ENCODE measurements around the gene MACROD2. TPM values are rescaled to one million over a fixed set of nuclear protein-coding genes. Genes with fewer than 3 reads are reported as not detected.

Gene MACROD2
- total RNA-seq, 1 donor: 1.7 TPM

DNA sequence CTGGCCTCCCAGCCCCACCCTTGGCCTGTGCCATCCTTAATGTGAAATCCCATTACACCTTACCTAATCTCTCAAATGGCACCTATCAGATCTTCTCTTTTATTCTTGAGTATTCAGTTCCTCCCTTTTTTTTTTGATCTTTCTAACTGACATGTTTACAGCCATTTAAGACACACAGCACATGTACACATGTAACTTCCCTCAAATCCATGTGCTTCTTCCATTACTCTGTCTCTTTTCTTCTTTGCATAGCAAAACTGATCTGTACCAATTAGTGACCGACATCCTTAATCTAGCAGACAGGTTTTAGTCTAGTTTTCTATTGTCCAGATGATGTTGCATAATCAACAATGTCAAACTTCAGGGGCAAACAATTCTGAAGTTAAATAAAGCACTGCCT lies 755.9 kb downstream of the MACROD2 start:
- Histone ChIP-seq H3K27me3 (ENCODE audit: insufficient read depth, low read length) (no peaks in the 10 kb centered on the region), H3K4me3 (ENCODE audit: low read length) (no peak overlapping the region), H3K9me3 (ENCODE audit: low read depth, low read length) (no peaks in the 10 kb centered on the region), H3K4me1 (ENCODE audit: insufficient read depth, low read length) (no peaks in the 10 kb centered on the region)

DNA sequence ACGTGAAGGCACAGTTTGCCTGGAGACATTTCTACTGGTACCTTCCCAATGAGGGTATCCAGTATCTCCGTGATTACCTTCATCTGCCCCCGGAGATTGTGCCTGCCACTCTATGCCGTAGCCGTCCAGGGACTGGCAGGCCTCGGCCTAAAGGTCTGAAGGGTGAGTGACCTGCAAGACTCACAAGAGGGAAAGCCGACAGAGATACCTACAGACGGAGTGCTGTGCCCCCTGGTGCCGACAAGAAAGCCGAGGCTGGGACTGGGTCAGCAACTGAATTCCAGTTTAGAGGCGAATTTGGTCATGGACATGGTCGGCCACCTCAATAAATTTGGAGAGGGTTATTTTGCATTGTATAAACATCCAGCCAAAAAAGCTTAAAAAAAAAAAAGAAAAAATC lies 762.4 kb downstream of the MACROD2 start:
- no peaks in the 10 kb centered on the region for H3K9me3 ChIP-seq (ENCODE audit: low read depth, low read length)
- H3K27me3 ChIP-seq (ENCODE audit: insufficient read depth, low read length): no peaks in the 10 kb centered on the region
- no peak overlapping the region for H3K4me3 ChIP-seq (ENCODE audit: low read length)
- H3K4me1 ChIP-seq (ENCODE audit: insufficient read depth, low read length): no peaks in the 10 kb centered on the region

DNA sequence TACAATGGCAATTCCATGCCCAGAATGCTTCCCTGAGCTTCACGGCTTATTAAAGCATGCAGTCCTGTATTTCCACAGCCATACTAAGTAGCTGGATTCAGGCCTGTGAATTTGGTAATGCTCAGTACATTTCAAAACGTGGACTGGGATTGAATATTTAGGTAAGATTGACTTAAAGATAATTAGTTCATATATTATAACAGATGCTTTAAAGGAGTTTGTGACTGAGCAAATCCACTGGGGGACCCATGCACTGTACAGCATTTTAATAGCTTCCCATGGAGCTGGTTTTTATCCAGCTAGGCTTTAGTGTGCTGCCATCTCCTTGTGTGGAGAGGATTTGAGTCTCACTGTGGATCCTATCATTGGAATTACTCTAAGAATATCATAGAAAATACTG lies 763.0 kb downstream of the MACROD2 start:
- Histone ChIP-seq H3K4me3 (ENCODE audit: low read length) (no peak overlapping the region), H3K4me1 (ENCODE audit: insufficient read depth, low read length) (no peaks in the 10 kb centered on the region), H3K9me3 (ENCODE audit: low read depth, low read length) (no peaks in the 10 kb centered on the region), H3K27me3 (ENCODE audit: insufficient read depth, low read length) (no peaks in the 10 kb centered on the region)

DNA sequence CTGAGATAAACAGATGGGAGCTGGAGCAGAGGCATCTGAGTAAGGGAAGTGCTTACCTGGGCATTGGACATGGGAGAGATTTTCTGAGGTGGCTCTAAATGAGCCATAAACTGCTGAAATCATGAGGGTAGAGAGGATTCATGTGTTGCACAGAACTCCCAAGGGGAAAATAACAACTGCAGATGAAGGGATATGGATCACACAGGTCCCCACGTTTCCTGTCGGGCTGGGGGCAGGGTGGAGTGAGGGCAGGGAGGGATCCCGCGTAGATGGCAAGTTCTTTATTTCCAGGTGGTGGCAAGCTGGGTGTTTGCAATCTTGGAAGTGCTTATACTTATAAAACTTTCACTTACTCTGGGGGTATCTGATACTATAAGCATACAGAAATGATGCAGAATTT lies 764.7 kb downstream of the MACROD2 start:
- Histone ChIP-seq H3K27me3 (ENCODE audit: insufficient read depth, low read length) (no peaks in the 10 kb centered on the region), H3K9me3 (ENCODE audit: low read depth, low read length) (no peaks in the 10 kb centered on the region), H3K4me1 (ENCODE audit: insufficient read depth, low read length) (no peaks in the 10 kb centered on the region), H3K4me3 (ENCODE audit: low read length) (no peak overlapping the region)

DNA sequence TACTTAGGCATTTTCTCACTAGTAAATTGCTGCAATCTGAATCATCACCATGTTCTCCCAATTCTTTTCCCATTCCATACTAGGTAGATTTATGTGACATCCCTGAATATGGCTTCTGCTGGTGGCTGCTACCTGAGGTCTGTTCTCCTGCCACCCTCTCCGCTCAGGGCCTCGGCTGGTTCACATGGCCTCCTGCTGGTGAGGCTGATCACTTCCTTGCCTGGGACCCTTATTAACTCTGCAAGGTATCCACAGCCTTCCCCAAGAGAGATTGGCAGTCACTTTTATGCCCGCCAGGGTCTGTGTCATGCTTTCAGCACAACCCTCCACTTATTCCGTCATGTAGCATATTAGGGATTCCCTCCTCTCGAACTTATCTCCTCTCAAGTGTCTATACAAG lies 766.6 kb downstream of the MACROD2 start:
- H3K9me3 ChIP-seq (ENCODE audit: low read depth, low read length): no peaks in the 10 kb centered on the region
- no peak overlapping the region for H3K4me3 ChIP-seq (ENCODE audit: low read length)
- H3K4me1 ChIP-seq (ENCODE audit: insufficient read depth, low read length): no peaks in the 10 kb centered on the region
- H3K27me3 ChIP-seq (ENCODE audit: insufficient read depth, low read length): no peaks in the 10 kb centered on the region

DNA sequence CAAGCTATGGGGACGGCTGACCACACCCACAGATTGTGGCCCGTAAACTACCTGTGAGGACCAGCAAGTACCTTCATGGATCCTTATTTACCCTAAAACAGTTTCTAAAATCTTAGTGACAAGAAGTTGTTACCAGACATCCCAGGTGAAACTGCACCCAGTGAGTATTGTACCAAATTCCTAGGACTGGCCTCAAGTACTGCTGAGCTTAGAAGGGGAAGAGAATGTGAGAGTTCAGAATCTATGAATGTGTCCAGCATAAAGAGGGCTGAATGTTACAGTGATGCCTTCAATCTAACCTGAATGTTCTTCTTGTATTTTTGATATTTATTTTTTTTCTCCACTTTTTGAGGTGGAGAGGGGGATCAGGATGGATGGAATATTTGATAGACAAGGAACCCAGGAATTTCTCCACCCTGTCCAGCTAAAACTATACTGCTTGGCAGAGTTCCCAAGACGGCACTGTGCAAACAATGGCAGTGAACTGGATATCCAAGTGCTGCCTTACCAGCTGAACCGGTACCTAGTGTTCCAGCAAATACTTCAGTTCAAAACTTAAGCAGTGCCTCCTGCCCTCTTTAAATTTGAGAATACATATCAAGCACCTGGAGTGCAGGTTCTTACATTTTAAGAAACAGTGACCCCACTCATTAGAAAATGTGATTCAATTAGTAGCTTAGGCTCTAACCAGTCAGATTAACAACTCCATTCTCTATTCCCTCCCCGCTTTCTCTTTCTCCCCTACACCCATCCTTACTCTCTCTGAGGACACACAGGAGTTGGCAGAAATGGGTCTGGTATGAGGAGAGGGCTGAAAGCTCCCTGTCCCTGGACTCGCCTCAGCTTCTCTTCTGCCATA lies 769.4 kb downstream of the MACROD2 start:
- no peaks in the 10 kb centered on the region for H3K27me3 ChIP-seq (ENCODE audit: insufficient read depth, low read length)
- H3K4me3 ChIP-seq (ENCODE audit: low read length): no peak overlapping the region
- H3K4me1 ChIP-seq (ENCODE audit: insufficient read depth, low read length): no peaks in the 10 kb centered on the region
- no peaks in the 10 kb centered on the region for H3K9me3 ChIP-seq (ENCODE audit: low read depth, low read length)

DNA sequence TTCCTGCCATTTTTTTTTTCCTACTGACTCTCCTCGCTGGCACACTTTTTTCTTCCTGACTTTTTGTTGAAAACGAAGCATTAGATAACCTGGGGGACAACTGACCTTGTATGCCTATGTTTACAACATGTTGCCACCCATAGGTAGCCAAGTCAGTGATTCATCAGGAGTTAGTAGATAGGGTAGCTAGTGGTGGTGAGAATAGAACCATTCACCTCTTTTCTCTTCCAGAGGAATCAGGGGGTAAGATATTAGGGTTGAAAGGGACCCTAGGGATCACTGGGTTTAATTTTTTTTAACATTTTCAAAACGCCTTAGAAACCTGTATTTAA lies 770.0 kb downstream of the MACROD2 start:
- Histone ChIP-seq H3K4me1 (ENCODE audit: insufficient read depth, low read length) (no peaks in the 10 kb centered on the region), H3K4me3 (ENCODE audit: low read length) (no peak overlapping the region)

DNA sequence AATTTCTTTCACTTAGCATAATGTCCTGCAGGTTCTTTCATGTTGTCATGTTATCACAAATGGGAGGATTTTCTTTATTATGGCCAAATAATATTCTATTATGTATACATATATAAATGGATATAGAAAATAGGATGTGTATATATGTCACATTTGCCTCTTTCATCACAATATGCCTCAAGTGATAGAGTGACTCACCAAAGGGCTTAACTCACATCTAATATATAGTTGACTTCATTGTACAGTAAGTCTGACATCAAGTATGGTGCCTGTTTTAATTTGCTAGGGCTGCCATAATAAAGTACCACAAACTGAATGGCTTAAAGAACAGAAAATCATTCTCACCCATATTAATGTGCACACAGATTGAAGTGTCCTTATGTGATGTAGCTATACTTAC lies 778.2 kb downstream of the MACROD2 start:
- Histone ChIP-seq H3K4me1 (ENCODE audit: insufficient read depth, low read length) (no peaks in the 10 kb centered on the region), H3K4me3 (ENCODE audit: low read length) (no peak overlapping the region), H3K9me3 (ENCODE audit: low read depth, low read length) (no peaks in the 10 kb centered on the region), H3K27me3 (ENCODE audit: insufficient read depth, low read length) (no peaks in the 10 kb centered on the region)

More for the DNA sequence above, 770.0 kb downstream of the MACROD2 start:
- Histone ChIP-seq H3K27me3 (ENCODE audit: insufficient read depth, low read length) (no peaks in the 10 kb centered on the region), H3K9me3 (ENCODE audit: low read depth, low read length) (no peaks in the 10 kb centered on the region)

DNA sequence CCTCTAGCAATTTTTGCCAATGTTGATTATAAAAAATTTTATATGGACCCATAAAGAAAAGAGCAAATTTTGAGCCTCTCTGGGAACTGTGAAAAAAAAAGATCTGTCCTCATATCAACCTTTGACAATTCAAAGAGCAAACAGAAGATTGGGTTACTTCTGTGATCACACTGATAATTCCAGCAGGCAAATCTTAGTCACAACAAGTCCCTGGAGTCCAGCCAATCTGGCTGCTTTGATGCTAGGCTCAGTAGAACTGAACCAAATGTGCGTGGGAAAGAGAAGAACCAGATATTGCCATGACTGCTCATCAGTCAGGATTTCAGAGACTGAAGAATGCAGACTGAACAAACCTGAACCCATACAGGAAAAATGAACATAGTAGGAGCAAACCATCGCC lies 780.5 kb downstream of the MACROD2 start:
- no peaks in the 10 kb centered on the region for H3K9me3 ChIP-seq (ENCODE audit: low read depth, low read length)
- H3K27me3 ChIP-seq (ENCODE audit: insufficient read depth, low read length): no peaks in the 10 kb centered on the region
- no peaks in the 10 kb centered on the region for H3K4me1 ChIP-seq (ENCODE audit: insufficient read depth, low read length)
- H3K4me3 ChIP-seq (ENCODE audit: low read length): no peak overlapping the region

DNA sequence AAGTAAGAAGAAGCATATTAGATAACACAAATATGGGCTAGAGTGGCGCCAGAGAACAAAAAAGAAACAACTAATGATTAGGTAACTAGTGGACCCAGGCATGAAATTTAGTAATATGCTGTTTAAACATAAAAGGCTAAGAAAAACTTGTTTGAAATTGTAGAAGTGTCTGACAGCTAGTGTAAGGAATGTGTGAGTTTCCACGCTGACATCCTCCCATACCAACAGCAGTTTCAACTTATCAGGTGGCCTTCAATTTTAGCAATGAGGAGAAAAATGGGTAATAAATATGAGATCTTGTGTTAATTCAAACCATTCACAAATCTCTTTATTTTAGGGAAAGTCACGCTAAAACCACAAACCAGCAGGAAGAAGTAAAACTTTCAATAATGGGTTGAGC lies 782.3 kb downstream of the MACROD2 start:
- H3K27me3 ChIP-seq (ENCODE audit: insufficient read depth, low read length): no peaks in the 10 kb centered on the region
- no peaks in the 10 kb centered on the region for H3K9me3 ChIP-seq (ENCODE audit: low read depth, low read length)
- H3K4me3 ChIP-seq (ENCODE audit: low read length): no peak overlapping the region
- no peaks in the 10 kb centered on the region for H3K4me1 ChIP-seq (ENCODE audit: insufficient read depth, low read length)

DNA sequence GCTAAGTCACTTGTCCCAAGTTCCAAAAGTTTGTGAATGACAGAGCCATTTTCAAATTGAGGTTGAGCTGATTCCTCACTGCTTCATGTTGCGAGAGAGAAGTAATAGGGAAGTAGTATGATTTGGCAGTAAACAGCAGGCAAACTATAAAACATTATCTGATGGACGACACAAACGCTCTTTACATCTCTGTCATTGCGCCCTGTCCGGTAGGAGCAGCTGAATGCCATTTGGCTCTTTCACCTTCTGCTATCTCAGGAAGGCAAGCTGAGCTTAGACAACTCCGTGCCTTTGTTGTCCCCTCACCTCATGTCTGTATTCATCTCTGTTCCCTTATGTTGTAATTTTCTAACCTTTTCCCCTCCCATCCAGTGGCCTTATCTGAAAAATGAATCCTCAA lies 782.8 kb downstream of the MACROD2 start:
- Histone ChIP-seq H3K9me3 (ENCODE audit: low read depth, low read length) (no peaks in the 10 kb centered on the region), H3K4me1 (ENCODE audit: insufficient read depth, low read length) (no peaks in the 10 kb centered on the region), H3K4me3 (ENCODE audit: low read length) (no peak overlapping the region), H3K27me3 (ENCODE audit: insufficient read depth, low read length) (no peaks in the 10 kb centered on the region)

DNA sequence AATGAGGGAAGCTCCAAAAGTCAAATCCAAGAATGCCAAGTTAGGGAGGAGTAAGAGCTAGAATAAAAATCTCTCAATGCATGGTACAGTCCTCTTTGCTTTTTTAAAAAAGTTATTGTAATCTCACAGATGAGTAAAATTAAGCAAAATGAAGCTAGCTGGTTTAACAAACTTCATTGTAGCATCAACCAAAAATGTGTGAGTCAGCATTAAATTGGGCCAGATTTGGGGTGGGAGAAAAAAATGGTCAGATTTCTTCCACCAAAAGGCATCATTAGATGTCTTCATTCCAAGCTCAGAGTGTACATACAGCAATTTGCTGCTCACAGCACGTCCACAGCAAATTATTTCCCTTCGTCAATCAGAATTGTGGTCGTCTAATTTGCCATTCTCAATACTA lies 783.6 kb downstream of the MACROD2 start:
- H3K27me3 ChIP-seq (ENCODE audit: insufficient read depth, low read length): no peaks in the 10 kb centered on the region
- H3K4me1 ChIP-seq (ENCODE audit: insufficient read depth, low read length): no peaks in the 10 kb centered on the region
- no peak overlapping the region for H3K4me3 ChIP-seq (ENCODE audit: low read length)
- no peaks in the 10 kb centered on the region for H3K9me3 ChIP-seq (ENCODE audit: low read depth, low read length)

DNA sequence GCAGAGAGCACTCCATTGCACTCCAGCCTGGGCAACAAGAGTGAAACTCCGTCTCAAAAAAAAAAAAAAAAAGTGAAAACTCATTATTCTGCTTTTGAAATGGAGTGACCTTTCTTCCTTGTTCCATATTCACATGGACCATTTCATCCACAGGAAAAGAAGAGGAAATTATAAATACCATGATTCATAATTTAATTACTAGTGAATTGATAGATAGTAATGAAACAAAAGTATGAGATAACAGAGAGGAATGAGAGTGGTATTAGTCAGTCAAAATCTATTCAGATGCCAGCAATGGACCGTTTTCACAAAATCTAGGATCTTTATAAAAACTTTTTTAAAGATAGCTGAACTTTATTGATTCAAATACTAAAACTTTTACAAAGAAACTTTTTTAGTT lies 785.2 kb downstream of the MACROD2 start:
- Histone ChIP-seq H3K9me3 (ENCODE audit: low read depth, low read length) (no peaks in the 10 kb centered on the region), H3K4me1 (ENCODE audit: insufficient read depth, low read length) (no peaks in the 10 kb centered on the region), H3K27me3 (ENCODE audit: insufficient read depth, low read length) (no peaks in the 10 kb centered on the region), H3K4me3 (ENCODE audit: low read length) (no peak overlapping the region)

DNA sequence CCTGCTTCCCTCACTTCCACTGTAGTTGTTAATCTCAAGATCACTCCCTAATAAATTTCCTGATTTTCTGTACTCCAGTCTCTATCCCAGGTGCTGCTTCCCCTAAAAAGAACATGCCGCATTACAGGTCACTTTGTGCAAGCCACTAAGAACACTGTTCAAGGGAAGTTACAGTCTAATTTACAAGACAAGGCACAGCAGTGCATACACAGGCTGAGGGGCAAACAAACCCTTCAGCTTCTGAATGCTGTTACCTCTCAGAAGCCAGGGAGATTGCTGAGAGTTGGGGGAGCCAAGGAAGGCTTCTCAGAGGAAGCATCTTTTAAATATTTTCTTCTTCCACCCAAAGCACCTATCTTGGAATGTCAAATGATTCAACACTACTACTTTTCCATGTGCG lies 787.4 kb downstream of the MACROD2 start:
- Histone ChIP-seq H3K9me3 (ENCODE audit: low read depth, low read length) (no peaks in the 10 kb centered on the region), H3K4me1 (ENCODE audit: insufficient read depth, low read length) (no peaks in the 10 kb centered on the region), H3K27me3 (ENCODE audit: insufficient read depth, low read length) (no peaks in the 10 kb centered on the region), H3K4me3 (ENCODE audit: low read length) (no peak overlapping the region)

DNA sequence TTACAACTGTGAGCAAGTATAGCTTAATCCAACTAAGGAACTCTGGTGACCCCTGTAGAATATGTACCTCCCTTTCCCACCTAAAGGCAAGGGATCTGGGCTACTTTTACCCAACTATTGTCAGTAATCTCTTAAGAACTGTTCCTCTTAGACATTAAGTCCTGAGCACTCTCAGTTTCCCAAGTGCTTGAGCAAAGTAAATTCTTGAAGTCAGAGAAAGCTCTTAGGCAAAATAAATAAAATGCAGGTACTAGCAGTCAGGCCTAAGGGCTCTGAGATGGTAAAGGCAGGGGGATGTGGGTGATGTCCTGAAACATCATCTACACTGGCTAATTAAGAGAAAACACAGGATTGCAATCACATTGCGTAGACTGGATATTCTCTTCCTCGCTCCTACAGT lies 788.5 kb downstream of the MACROD2 start:
- H3K27me3 ChIP-seq (ENCODE audit: insufficient read depth, low read length): no peaks in the 10 kb centered on the region
- H3K9me3 ChIP-seq (ENCODE audit: low read depth, low read length): no peaks in the 10 kb centered on the region
- no peak overlapping the region for H3K4me3 ChIP-seq (ENCODE audit: low read length)
- no peaks in the 10 kb centered on the region for H3K4me1 ChIP-seq (ENCODE audit: insufficient read depth, low read length)

DNA sequence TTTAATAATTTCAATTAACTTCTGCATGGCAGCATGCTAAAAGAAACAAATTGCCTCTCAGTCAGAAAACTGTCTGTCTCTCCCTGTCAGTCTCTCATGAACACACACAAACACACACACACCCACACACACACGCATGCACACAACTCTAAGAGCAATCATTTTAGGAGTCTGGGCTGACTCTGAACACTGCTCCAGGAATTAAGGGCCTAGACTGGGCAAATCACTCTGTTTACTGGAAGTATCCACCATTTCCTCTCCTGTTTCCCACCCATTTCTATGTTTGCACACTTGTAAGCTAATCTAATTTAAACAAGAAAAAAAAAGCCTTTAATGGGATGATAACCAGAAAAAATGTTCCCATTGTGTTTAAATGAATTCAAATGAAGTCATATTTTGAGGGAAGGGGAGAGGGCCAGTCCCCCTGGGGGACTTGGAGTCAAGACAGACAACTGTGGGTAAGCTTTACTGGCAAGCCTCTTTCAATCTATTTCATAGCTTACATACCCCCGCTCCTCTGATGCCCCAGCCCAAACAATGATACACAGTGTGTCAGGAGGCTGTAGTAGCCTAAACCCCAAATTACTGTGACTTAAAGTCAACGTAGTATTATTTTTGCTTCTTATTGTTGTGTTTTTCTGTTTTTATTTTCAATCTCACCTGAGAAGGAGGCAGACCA lies 789.9 kb downstream of the MACROD2 start:
- Histone ChIP-seq H3K4me1 (ENCODE audit: insufficient read depth, low read length) (no peaks in the 10 kb centered on the region), H3K4me3 (ENCODE audit: low read length) (no peak overlapping the region), H3K9me3 (ENCODE audit: low read depth, low read length) (no peaks in the 10 kb centered on the region)

More for the DNA sequence above, 789.9 kb downstream of the MACROD2 start:
- no peaks in the 10 kb centered on the region for H3K27me3 ChIP-seq (ENCODE audit: insufficient read depth, low read length)
